Lung (tissue), 12 donors: ENCODE data around the gene ARHGAP18. TPM values are rescaled to one million over a fixed set of nuclear protein-coding genes. Genes with fewer than 3 reads are reported as not detected.
"Not testable (repeated sequence)": the region's sequence is repeated elsewhere in the genome, so short reads cannot be mapped to it uniquely, and the experiment has no call there.

Source experiments
- ATAC-seq: fragments of 200-7000 bp; cut with Tn5 transposase; one replicate; pipeline ENCODE4 v1.9.1; 2020; ENCODE audit warnings: moderate number of reproducible peaks; ENCODE audit not compliant: insufficient read depth, low FRiP score
- DNase-seq, 3 donors: peaks; one replicate each; pipeline ENCODE4 v3.0.0-alpha.2; 2013 to 2017
- H3K27ac ChIP-seq, 2 donors: one replicate each; pipeline ENCODE4 v1.5.1; 2013; ENCODE audit warnings: mild to moderate bottlenecking in 2 of 2, moderate library complexity in 2 of 2, control low read depth in 1 of 2, inconsistent platforms in 1 of 2, low read depth in 1 of 2, low read length in 1 of 2
- H3K27me3 ChIP-seq, 3 donors: one replicate each; pipeline ENCODE4 v1.5.1; 2013; ENCODE audit warnings: low read length in 2 of 3; ENCODE audit not compliant: control insufficient read depth in 3 of 3, insufficient read depth in 3 of 3
- H3K36me3 ChIP-seq, 4 donors: one replicate each; pipeline ENCODE4 v1.5.1; 2013; ENCODE audit warnings: low read length in 4 of 4, mild to moderate bottlenecking in 1 of 4, moderate library complexity in 1 of 4; ENCODE audit not compliant: control insufficient read depth in 4 of 4, insufficient read depth in 4 of 4
- H3K4me1 ChIP-seq, 5 donors: one replicate each; pipeline ENCODE4 v1.5.1; 2013; ENCODE audit warnings: low read length in 5 of 5, mild to moderate bottlenecking in 2 of 5, moderate library complexity in 1 of 5; ENCODE audit not compliant: control insufficient read depth in 5 of 5, insufficient read depth in 5 of 5
- H3K4me3 ChIP-seq: one replicate; pipeline ENCODE4 v1.5.1; 2013; ENCODE audit warnings: mild to moderate bottlenecking, control low read depth, moderate library complexity
- H3K9ac ChIP-seq, 2 donors: one replicate each; pipeline ENCODE4 v1.5.1; 2013; ENCODE audit warnings: low read length in 2 of 2, control low read depth in 1 of 2; ENCODE audit not compliant: insufficient read depth in 1 of 2
- H3K9me3 ChIP-seq, 4 donors: one replicate each; pipeline ENCODE4 v1.5.1; 2013; ENCODE audit warnings: low read length in 3 of 4, mild to moderate bottlenecking in 1 of 4, moderate library complexity in 1 of 4; ENCODE audit not compliant: control insufficient read depth in 4 of 4, insufficient read depth in 3 of 4
- CTCF ChIP-seq: IDR thresholded peaks from 2 replicates; pipeline ENCODE4 v1.5.1; 2012; ENCODE audit warnings: mild to moderate bottlenecking; ENCODE audit errors: control extremely low read depth, extremely low read depth
- WGBS, 2 donors: extraction: QIAGEN DNeasy Blood & Tissue Kit; methylation state at CpG; one replicate each; pipeline ENCODE4 v1.1.7; 2013; 5-methylcytosine and 5-hydroxymethylcytosine counted together
- polyA plus RNA-seq, 2 donors: library from polyadenylated mRNA; stranded (reverse); fragments of 200-250 nt; gene quantifications; one replicate each; pipeline ENCODE4 v1.2.1, GENCODE V29; 2013
- total RNA-seq, 2 donors: library from RNA; depleted of rRNA in 1 of 2; stranded (reverse); fragments of >200 nt in 1 of 2; gene quantifications; one replicate each; pipeline ENCODE4 v1.2.1, GENCODE V29; 2014 to 2021
- donor health status: control.
- donor health status: control.
- donor health status: Bipolar disorder and iron deficiency.
- donor health status: healthy.
- donor health status: DM: yes; HTN: yes; CAD: no.

ARHGAP18 gene
- total and polyA plus RNA-seq, 4 donors, result 16.4 to 70.7 (median 33.0) TPM

- 90 to 92% methylated on average over 4 of the region's 4 CpGs for WGBS, 2 donors
- DNase-seq (no peak), ATAC-seq (no peak)
- Histone ChIP-seq H3K4me3 (no peak overlapping the region), H3K36me3 (peaks cover 0 to 4% (median 0%) of the 10 kb centered on the region in 4 donors), H3K27ac (no peak overlapping the region), H3K9ac (no peak overlapping the region), H3K4me1 (peaks cover 0 to 3% (median 0%) of the 10 kb centered on the region in 5 donors), H3K27me3 (no peaks in the 10 kb centered on the region), H3K9me3 (no peaks in the 10 kb centered on the region)
- TF ChIP-seq CTCF, result no peak
Measured at GRCh38 chr6:129576456-129576855, 133.5 kb downstream of the ARHGAP18 start.

- ATAC-seq, result peak; percentile 92
- Histone ChIP-seq H3K27ac (no peak overlapping the region), H3K4me1 (peaks cover 0 to 3% (median 0%) of the 10 kb centered on the region in 5 donors), H3K4me3 (no peak overlapping the region), H3K9me3 (no peaks in the 10 kb centered on the region), H3K36me3 (peaks cover 0 to 3% (median 0%) of the 10 kb centered on the region in 4 donors), H3K9ac (no peak overlapping the region), H3K27me3 (no peaks in the 10 kb centered on the region)
- peak; percentile 26 to 74 (median 70) for DNase-seq
- TF ChIP-seq CTCF, result peak; percentile 55
- 31 to 39% methylated on average over 10 of the region's 10 CpGs for WGBS, 2 donors
Measured at GRCh38 chr6:129575378-129576118, 134.4 kb downstream of the ARHGAP18 start.

GRCh38 chr6:129574605-129575004, 135.4 kb downstream of the ARHGAP18 start:
- not testable (repeated sequence) for H3K36me3 ChIP-seq, H3K9ac ChIP-seq, H3K9me3 ChIP-seq, H3K27me3 ChIP-seq, H3K4me1 ChIP-seq, H3K27ac ChIP-seq, DNase-seq, H3K4me3 ChIP-seq, ATAC-seq
- 95 to 97% methylated on average over 5 of the region's 5 CpGs for WGBS, 2 donors

- ATAC-seq, result not testable (repeated sequence)
Measured at GRCh38 chr6:129570929-129571328, 139.0 kb downstream of the ARHGAP18 start.

More at GRCh38 chr6:129570929-129571328, 139.0 kb downstream of the ARHGAP18 start:
- H3K4me1 ChIP-seq, H3K27ac ChIP-seq, H3K9me3 ChIP-seq, H3K9ac ChIP-seq, H3K36me3 ChIP-seq, H3K4me3 ChIP-seq, H3K27me3 ChIP-seq, DNase-seq: not testable (repeated sequence)
- 93 to 100% methylated on average over 1 of the region's 1 CpG for WGBS, 2 donors
